Left kidney (tissue), 2 donors: ENCODE data around the gene AKT1. TPM values are rescaled to one million over a fixed set of nuclear protein-coding genes. Genes with fewer than 3 reads are reported as not detected.

ENCODE experiments used
- DNase-seq: peaks from one replicate; pipeline ENCODE4 v3.0.0-alpha.2; 2013
- polyA plus RNA-seq: library from polyadenylated mRNA; unstranded; fragments of 120-200 nt; gene quantifications from one replicate; pipeline ENCODE4 v1.2.1, GENCODE V29; 2013; ENCODE audit not compliant: insufficient read length

The AKT1 gene
- polyA plus RNA-seq, 1 donor: 96.9 TPM

GRCh38 chr14:104774453-104775072 is 21.0 kb downstream of the AKT1 start:
- no peak for DNase-seq

- DNase-seq: no peak
These were observed 21.8 kb downstream of the AKT1 start for GRCh38 chr14:104773505-104774452.

GRCh38 chr14:104772707-104773504 is 22.6 kb downstream of the AKT1 start:
- no peak for DNase-seq

- DNase-seq: no peak
These were observed 23.4 kb downstream of the AKT1 start for GRCh38 chr14:104771918-104772706.

GRCh38 chr14:104771374-104771773 is 24.2 kb downstream of the AKT1 start:
- no peak for DNase-seq

- DNase-seq: no peak
These were observed 24.7 kb downstream of the AKT1 start for GRCh38 chr14:104770851-104771272.

- no peak for DNase-seq
These were observed 25.4 kb downstream of the AKT1 start for GRCh38 chr14:104770072-104770579.

- DNase-seq: no peak
These were observed 26.1 kb downstream of the AKT1 start for GRCh38 chr14:104769324-104770071.

GRCh38 chr14:104768437-104769323 is 26.9 kb downstream of the AKT1 start:
- DNase-seq: peak; percentile 81

GRCh38 chr14:104767634-104767918 is 28.0 kb downstream of the AKT1 start:
- no peak for DNase-seq

- DNase-seq: no peak
These were observed 28.5 kb downstream of the AKT1 start for GRCh38 chr14:104766863-104767633.

GRCh38 chr14:104766256-104766862 is 29.2 kb downstream of the AKT1 start:
- DNase-seq: no peak

GRCh38 chr14:104765517-104765916 is 30.0 kb downstream of the AKT1 start:
- DNase-seq: no peak

GRCh38 chr14:104758981-104759969 is 36.3 kb downstream of the AKT1 start:
- DNase-seq: no peak

- no peak for DNase-seq
These were observed 37.7 kb downstream of the AKT1 start for GRCh38 chr14:104757681-104758392.

- DNase-seq: no peak
These were observed 38.3 kb downstream of the AKT1 start for GRCh38 chr14:104757238-104757585.
